ENCODE measurements around the gene NT5DC3. TPM values are rescaled to one million over a fixed set of nuclear protein-coding genes. Genes with fewer than 3 reads are reported as not detected.

Gene NT5DC3
- total and polyA plus RNA-seq, 2 of the 13 experiments (the other 11 are each of a cell fraction or from before 2014, with no cell fraction given), result 3.2 to 6.6 TPM

DNA sequence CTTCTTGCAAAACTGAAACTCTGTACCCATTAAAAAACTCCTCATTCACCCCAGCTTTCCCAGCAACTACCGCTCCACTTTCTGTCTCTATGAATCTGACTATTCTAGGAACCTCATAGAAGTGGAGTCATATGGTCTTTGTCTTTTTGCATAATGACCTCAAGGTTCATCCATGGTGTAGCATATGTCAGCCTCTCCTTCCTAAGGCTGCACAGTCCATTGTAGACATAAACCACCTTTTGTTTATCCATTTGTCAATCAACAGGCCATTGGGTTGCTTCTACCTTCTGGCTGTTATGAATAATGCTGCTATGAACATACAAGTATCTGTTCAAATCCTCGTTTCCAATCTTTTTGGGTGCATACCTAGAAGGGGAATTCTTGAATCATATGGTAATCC is 21.1 kb downstream of the NT5DC3 start (continued):
- no peak for TF ChIP-seq ZNF142 (CRISPR knock-in tag; IDR thresholded peaks at IDR 0.05)

DNA sequence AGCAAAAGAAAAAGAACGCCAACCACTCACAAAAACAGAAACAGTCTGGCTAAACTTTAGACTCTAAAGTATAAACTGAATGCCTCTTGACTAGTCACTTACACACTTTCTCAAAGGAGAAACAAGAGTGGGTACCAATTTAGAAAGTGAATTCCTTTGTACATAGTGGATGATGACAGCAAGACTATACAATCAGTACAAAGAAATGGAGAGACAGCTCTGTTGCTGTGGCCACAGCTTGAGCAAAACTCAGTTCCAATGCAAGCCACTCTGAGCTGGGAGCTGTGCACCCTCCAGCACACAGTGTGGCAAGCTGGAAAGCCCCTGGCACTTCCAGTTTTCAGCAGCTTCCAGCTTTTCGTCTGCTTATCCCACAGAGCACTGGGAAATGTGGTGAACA is 21.7 kb downstream of the NT5DC3 start:
- Histone ChIP-seq H3K79me2 (ENCODE audit: insufficient read depth, low read length) (peaks cover 18% of the 10 kb centered on the region), H3K27me3 (ENCODE audit: control insufficient read depth in 1 of 2, insufficient read depth in 2 of 2, low read length in 2 of 2) (no peaks in the 10 kb centered on the region), H4K20me1 (ENCODE audit: insufficient read depth, low read length) (no peaks in the 10 kb centered on the region), H3K4me1 (ENCODE audit: insufficient read depth, low read length) (no peaks in the 10 kb centered on the region), H3K9ac (ENCODE audit: insufficient read depth, low read depth, low read length) (no peak overlapping the region), H2AFZ (ENCODE audit: low read length) (no peak overlapping the region), H3K4me2 (ENCODE audit: low read depth, low read length) (no peak overlapping the region), H3K9me3 (ENCODE audit: low read length) (peaks cover 8% of the 10 kb centered on the region), H3K36me3 (replicated peaks in 1 of 2; ENCODE audit: control insufficient read depth in 1 of 2, insufficient read depth in 2 of 2, low read length in 2 of 2) (peaks cover 2 to 9% of the 10 kb centered on the region in 2 experiments; a peak in 1 of 5 replicates), H3K27ac (ENCODE audit: extremely low read length, insufficient read depth, low read length) (no peak overlapping the region), H3K4me3 (replicated peaks in 1 of 3; ENCODE audit: insufficient read depth in 1 of 3, low read depth in 2 of 3, low read length in 3 of 3) (no peak overlapping the region)
- ATAC-seq (no peak), FAIRE-seq (no peak), DNase-seq (ENCODE audit: low spot score) (no peak)
- TF ChIP-seq, protein P1, sequence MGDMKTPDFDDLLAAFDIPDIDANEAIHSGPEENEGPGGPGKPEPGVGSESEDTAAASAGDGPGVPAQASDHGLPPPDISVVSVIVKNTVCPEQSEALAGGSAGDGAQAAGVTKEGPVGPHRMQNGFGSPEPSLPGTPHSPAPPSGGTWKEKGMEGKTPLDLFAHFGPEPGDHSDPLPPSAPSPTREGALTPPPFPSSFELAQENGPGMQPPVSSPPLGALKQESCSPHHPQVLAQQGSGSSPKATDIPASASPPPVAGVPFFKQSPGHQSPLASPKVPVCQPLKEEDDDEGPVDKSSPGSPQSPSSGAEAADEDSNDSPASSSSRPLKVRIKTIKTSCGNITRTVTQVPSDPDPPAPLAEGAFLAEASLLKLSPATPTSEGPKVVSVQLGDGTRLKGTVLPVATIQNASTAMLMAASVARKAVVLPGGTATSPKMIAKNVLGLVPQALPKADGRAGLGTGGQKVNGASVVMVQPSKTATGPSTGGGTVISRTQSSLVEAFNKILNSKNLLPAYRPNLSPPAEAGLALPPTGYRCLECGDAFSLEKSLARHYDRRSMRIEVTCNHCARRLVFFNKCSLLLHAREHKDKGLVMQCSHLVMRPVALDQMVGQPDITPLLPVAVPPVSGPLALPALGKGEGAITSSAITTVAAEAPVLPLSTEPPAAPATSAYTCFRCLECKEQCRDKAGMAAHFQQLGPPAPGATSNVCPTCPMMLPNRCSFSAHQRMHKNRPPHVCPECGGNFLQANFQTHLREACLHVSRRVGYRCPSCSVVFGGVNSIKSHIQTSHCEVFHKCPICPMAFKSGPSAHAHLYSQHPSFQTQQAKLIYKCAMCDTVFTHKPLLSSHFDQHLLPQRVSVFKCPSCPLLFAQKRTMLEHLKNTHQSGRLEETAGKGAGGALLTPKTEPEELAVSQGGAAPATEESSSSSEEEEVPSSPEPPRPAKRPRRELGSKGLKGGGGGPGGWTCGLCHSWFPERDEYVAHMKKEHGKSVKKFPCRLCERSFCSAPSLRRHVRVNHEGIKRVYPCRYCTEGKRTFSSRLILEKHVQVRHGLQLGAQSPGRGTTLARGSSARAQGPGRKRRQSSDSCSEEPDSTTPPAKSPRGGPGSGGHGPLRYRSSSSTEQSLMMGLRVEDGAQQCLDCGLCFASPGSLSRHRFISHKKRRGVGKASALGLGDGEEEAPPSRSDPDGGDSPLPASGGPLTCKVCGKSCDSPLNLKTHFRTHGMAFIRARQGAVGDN (CRISPR knock-in tag; IDR thresholded peaks at IDR 0.05), result no peak
- TF ChIP-seq ZNF563 (CRISPR knock-in tag; IDR thresholded peaks at IDR 0.05), result no peak
- TF ChIP-seq, protein P2, sequence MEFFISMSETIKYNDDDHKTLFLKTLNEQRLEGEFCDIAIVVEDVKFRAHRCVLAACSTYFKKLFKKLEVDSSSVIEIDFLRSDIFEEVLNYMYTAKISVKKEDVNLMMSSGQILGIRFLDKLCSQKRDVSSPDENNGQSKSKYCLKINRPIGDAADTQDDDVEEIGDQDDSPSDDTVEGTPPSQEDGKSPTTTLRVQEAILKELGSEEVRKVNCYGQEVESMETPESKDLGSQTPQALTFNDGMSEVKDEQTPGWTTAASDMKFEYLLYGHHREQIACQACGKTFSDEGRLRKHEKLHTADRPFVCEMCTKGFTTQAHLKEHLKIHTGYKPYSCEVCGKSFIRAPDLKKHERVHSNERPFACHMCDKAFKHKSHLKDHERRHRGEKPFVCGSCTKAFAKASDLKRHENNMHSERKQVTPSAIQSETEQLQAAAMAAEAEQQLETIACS (CRISPR knock-in tag; IDR thresholded peaks at IDR 0.05), result no peak
- in situ Hi-C loops (cut with HindIII; ENCODE audit: extremely low pct_ligation_motif_present, low pct_unique_long_range_greater_than_20kb) (no loop called here), intact Hi-C loops (cut with micrococcal nuclease; ENCODE audit: unreplicated experiment) (no loop called here)
- no TSS peak for BruUV-seq (replicated peaks)
- ChIA-PET POLR2A (no interaction called here), CTCF (ENCODE audit: low intra/inter-chr PET ratio, low total read pairs) (no interaction called here)
- 91% methylated on average over 2 of the region's 2 CpGs for WGBS (ENCODE audit: low lambda C conversion rate)

All from HepG2 (cell line).